HepG2 (cell line): ENCODE measurements around the gene SLC7A6OS. TPM values are rescaled to one million over a fixed set of nuclear protein-coding genes. Genes with fewer than 3 reads are reported as not detected.
A peak's percentile ranks its signal among the peaks of the same experiment; 100 is the strongest.

ENCODE experiments used
- ARNT ChIP-seq: fragments of 450-650 bp; IDR thresholded peaks from 2 replicates; pipeline ENCODE4 v1.6.1; 2017
- CENPBD1 ChIP-seq: sonication (generic); formaldehyde crosslinking; IDR thresholded peaks from 2 replicates; pipeline ENCODE4 v1.8.0; 2022; ENCODE audit warnings: missing genetic modification reagents, low read depth, mild to moderate bottlenecking, borderline replicate concordance
- CHCHD3 ChIP-seq: sonication (generic); formaldehyde crosslinking; IDR thresholded peaks from 2 replicates; pipeline ENCODE4 v1.8.0; 2022; ENCODE audit warnings: mild to moderate bottlenecking, missing genetic modification reagents, moderate library complexity
- IKZF4 ChIP-seq: sonication (generic); formaldehyde crosslinking; IDR thresholded peaks from 2 replicates; pipeline ENCODE4 v1.5.1; 2020; ENCODE audit warnings: borderline replicate concordance, mild to moderate bottlenecking, low read depth, missing genetic modification reagents; ENCODE audit errors: not compliant biosample characterization
- MED1 ChIP-seq: sonication (generic); formaldehyde crosslinking; IDR thresholded peaks from 2 replicates; pipeline ENCODE4 v1.4.0; 2020; ENCODE audit warnings: missing genetic modification reagents
- NFKB2 ChIP-seq: sonication (generic); formaldehyde crosslinking; IDR thresholded peaks from 2 replicates; pipeline ENCODE4 v1.4.0; 2020; ENCODE audit warnings: missing genetic modification reagents, borderline replicate concordance
- PRDM4 ChIP-seq: sonication (generic); formaldehyde crosslinking; IDR thresholded peaks from 2 replicates; pipeline ENCODE4 v1.9.0; 2021; ENCODE audit warnings: missing genetic modification reagents, borderline replicate concordance
- ZMYM4 ChIP-seq: sonication (generic); formaldehyde crosslinking; IDR thresholded peaks from 2 replicates; pipeline ENCODE4 v1.8.1; 2023; ENCODE audit warnings: mild to moderate bottlenecking, missing genetic modification reagents
- ZNF17 ChIP-seq: sonication (generic); formaldehyde crosslinking; IDR thresholded peaks from 2 replicates; pipeline ENCODE4 v1.5.0; 2020; ENCODE audit warnings: mild to moderate bottlenecking, missing genetic modification reagents
- ZNF343 ChIP-seq: sonication (generic); formaldehyde crosslinking; IDR thresholded peaks from 2 replicates; pipeline ENCODE4 v1.4.0; 2020; ENCODE audit warnings: mild to moderate bottlenecking, missing genetic modification reagents
- ZNF557 ChIP-seq: sonication (generic); formaldehyde crosslinking; IDR thresholded peaks from 2 replicates; pipeline ENCODE4 v1.4.0; 2020; ENCODE audit warnings: missing genetic modification reagents
- ZNF713 ChIP-seq: sonication (generic); formaldehyde crosslinking; IDR thresholded peaks from 2 replicates; pipeline ENCODE4 v1.4.0; 2020; ENCODE audit warnings: mild to moderate bottlenecking, missing genetic modification reagents
- ZNF788 ChIP-seq: sonication (generic); formaldehyde crosslinking; IDR thresholded peaks from 2 replicates; pipeline ENCODE4 v1.5.0; 2020; ENCODE audit warnings: mild to moderate bottlenecking, missing genetic modification reagents, borderline replicate concordance
- ZNF891 ChIP-seq: sonication (generic); formaldehyde crosslinking; IDR thresholded peaks from 2 replicates; pipeline ENCODE4 v1.5.0; 2020; ENCODE audit warnings: mild to moderate bottlenecking, missing genetic modification reagents
- polyA plus RNA-seq, 8 experiments: library from polyadenylated mRNA; depleted of rRNA in 3 of 8; stranded (reverse) in 7 of 8; unstranded in 1 of 8; fragments of >200 nt; fragmentation: Illumina TruSeq in 4 of 8; extraction: Trizol in 4 of 8; gene quantifications; 2 replicates each; pipeline versions ENCODE4 v1.2.1 to v1.2.3, GENCODE V29; 2011 to 2016; ENCODE audit warnings: low read depth in 4 of 8, missing spikeins in 1 of 8, mixed read lengths in 1 of 8; ENCODE audit not compliant: insufficient read depth in 1 of 8
- total RNA-seq, 5 experiments: library from RNA; depleted of rRNA; stranded (reverse); fragments of >200 nt; fragmentation: Illumina TruSeq; extraction: Trizol; gene quantifications; 2 replicates each; pipeline ENCODE4 v1.2.3, GENCODE V29; 2016; ENCODE audit warnings: low read depth in 1 of 5
- TF ChIP-seq, protein P1 (sequence below): sonication (generic); formaldehyde crosslinking; IDR thresholded peaks from 2 replicates; pipeline ENCODE4 v1.5.1; 2020; ENCODE audit warnings: missing genetic modification reagents, mild to moderate bottlenecking, borderline replicate concordance
- TF ChIP-seq, protein P2 (sequence below): sonication (generic); formaldehyde crosslinking; IDR thresholded peaks from 2 replicates; pipeline ENCODE4 v1.8.0; 2022; ENCODE audit warnings: mild to moderate bottlenecking, missing genetic modification reagents
- TF ChIP-seq, protein P3 (sequence below): sonication (generic); formaldehyde crosslinking; IDR thresholded peaks from 2 replicates; pipeline ENCODE4 v1.4.0; 2020; ENCODE audit warnings: mild to moderate bottlenecking, missing genetic modification reagents
- TF ChIP-seq, protein P4 (sequence below): sonication (generic); formaldehyde crosslinking; conservative IDR thresholded peaks from 2 replicates; pipeline ENCODE4 v1.8.0; 2022; ENCODE audit warnings: low read depth, missing genetic modification reagents

Gene SLC7A6OS
- total and polyA plus RNA-seq, 2 of the 13 experiments (the other 11 are each of a cell fraction or from before 2014, with no cell fraction given): 11.2 to 21.5 TPM

DNA sequence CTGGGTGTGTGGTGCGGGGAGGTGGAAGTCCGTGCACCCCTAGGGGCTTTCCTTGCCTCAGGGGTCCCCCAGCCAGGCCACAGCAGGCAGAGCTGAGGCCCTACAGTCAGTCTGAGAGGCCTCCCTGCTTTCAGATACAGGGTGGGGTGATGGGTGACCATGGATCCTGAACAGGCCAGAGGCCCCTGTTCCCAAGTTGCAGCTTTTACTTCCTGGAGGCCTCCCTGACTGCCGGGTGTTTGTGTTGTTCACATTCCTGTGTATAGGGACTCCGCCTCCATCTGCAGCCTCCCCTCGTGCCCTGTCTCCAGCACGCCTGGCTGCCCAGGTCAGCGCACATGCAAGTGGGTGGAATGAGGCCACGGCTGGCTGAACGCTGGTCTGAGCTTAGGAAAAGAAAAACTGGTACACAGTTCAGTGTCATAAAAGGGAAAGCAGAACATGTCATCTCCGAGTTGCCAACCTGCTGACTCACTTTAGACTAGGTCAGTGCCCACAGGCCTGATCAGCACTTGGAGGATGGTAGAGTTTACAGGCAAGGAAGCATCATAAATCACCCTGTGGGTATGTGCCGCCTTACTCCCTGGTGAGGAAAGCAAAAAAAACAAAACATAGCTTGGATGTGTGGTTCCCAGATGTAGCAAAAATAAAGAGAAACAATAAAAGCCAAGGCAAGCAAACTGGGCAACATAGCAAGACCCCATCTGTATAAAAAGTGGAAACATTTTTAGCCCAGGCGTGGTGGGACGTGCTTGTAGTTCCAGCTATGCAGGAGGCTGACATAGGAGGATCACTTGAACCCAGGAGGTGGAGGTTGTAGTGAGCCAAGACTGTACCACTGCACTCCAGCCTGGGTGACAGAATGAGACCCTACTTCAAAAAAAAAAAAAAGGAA, 52.6 kb downstream of the SLC7A6OS start (continued):
- TF ChIP-seq CENPBD1 (CRISPR knock-in tag) (peak; percentile 42; the same call in 1 of the 2 replicates), MED1 (CRISPR knock-in tag) (peak; percentile 92), NFKB2 (CRISPR knock-in tag) (peak; percentile 87; the same call in 1 of the 2 replicates), ARNT (no peak), ZNF343 (peak; percentile 81; the same call in 1 of the 2 replicates), IKZF4 (CRISPR knock-in tag) (no peak), PRDM4 (CRISPR knock-in tag) (no peak), ZNF891 (no peak), ZNF788 (CRISPR knock-in tag) (peak; percentile 92; the same call in 1 of the 2 replicates), CHCHD3 (CRISPR knock-in tag) (no peak), ZNF713 (CRISPR knock-in tag) (0 out of 2 replicates have a peak, but pooled peaks have one; percentile 91), ZNF557 (0 out of 2 replicates have a peak, but pooled peaks have one; percentile 32), ZNF17 (no peak), ZMYM4 (CRISPR knock-in tag) (peak; percentile 70)
- TF ChIP-seq, protein P1, sequence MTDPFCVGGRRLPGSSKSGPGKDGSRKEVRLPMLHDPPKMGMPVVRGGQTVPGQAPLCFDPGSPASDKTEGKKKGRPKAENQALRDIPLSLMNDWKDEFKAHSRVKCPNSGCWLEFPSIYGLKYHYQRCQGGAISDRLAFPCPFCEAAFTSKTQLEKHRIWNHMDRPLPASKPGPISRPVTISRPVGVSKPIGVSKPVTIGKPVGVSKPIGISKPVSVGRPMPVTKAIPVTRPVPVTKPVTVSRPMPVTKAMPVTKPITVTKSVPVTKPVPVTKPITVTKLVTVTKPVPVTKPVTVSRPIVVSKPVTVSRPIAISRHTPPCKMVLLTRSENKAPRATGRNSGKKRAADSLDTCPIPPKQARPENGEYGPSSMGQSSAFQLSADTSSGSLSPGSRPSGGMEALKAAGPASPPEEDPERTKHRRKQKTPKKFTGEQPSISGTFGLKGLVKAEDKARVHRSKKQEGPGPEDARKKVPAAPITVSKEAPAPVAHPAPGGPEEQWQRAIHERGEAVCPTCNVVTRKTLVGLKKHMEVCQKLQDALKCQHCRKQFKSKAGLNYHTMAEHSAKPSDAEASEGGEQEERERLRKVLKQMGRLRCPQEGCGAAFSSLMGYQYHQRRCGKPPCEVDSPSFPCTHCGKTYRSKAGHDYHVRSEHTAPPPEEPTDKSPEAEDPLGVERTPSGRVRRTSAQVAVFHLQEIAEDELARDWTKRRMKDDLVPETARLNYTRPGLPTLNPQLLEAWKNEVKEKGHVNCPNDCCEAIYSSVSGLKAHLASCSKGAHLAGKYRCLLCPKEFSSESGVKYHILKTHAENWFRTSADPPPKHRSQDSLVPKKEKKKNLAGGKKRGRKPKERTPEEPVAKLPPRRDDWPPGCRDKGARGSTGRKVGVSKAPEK (CRISPR knock-in tag): no peak
- TF ChIP-seq, protein P2, sequence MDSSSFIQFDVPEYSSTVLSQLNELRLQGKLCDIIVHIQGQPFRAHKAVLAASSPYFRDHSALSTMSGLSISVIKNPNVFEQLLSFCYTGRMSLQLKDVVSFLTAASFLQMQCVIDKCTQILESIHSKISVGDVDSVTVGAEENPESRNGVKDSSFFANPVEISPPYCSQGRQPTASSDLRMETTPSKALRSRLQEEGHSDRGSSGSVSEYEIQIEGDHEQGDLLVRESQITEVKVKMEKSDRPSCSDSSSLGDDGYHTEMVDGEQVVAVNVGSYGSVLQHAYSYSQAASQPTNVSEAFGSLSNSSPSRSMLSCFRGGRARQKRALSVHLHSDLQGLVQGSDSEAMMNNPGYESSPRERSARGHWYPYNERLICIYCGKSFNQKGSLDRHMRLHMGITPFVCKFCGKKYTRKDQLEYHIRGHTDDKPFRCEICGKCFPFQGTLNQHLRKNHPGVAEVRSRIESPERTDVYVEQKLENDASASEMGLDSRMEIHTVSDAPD (CRISPR knock-in tag): no peak
- TF ChIP-seq, protein P3, sequence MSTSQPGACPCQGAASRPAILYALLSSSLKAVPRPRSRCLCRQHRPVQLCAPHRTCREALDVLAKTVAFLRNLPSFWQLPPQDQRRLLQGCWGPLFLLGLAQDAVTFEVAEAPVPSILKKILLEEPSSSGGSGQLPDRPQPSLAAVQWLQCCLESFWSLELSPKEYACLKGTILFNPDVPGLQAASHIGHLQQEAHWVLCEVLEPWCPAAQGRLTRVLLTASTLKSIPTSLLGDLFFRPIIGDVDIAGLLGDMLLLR: no peak; the same call in 1 of the 2 replicates
- TF ChIP-seq, protein P4, sequence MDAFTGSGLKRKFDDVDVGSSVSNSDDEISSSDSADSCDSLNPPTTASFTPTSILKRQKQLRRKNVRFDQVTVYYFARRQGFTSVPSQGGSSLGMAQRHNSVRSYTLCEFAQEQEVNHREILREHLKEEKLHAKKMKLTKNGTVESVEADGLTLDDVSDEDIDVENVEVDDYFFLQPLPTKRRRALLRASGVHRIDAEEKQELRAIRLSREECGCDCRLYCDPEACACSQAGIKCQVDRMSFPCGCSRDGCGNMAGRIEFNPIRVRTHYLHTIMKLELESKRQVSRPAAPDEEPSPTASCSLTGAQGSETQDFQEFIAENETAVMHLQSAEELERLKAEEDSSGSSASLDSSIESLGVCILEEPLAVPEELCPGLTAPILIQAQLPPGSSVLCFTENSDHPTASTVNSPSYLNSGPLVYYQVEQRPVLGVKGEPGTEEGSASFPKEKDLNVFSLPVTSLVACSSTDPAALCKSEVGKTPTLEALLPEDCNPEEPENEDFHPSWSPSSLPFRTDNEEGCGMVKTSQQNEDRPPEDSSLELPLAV (CRISPR knock-in tag): no peak
